Neural cell (in vitro differentiated cells): ENCODE measurements around the gene PPM1H. TPM values are rescaled to one million over a fixed set of nuclear protein-coding genes. Genes with fewer than 3 reads are reported as not detected.

Source experiments
- H2AFZ ChIP-seq: fragments of 200-600, 300-800 bp; sonication (generic), shearing (Covaris generic); 2 replicates; pipeline ENCODE4 v1.6.0; 2014; ENCODE audit warnings: low read depth, mild to moderate bottlenecking, antibody characterized with exemption, low read length, moderate library complexity
- H3F3A ChIP-seq: fragments of 200-600 bp; shearing (Covaris generic); 2 replicates; pipeline ENCODE4 v1.6.1; 2016; ENCODE audit warnings: mild to moderate bottlenecking, moderate library complexity, mixed read lengths, antibody characterized with exemption, low read length; ENCODE audit not compliant: insufficient read depth, poor library complexity, severe bottlenecking
- H3K27ac ChIP-seq: fragments of 200-600, 300-800 bp; sonication (generic), shearing (Covaris generic); 2 replicates; pipeline ENCODE4 v1.5.1; 2014; ENCODE audit warnings: mild to moderate bottlenecking, low read length, moderate library complexity
- H3K27me3 ChIP-seq: fragments of 300-800, 200-600 bp; sonication (generic), shearing (Covaris generic); 2 replicates; pipeline ENCODE4 v1.6.0; 2014; ENCODE audit warnings: mild to moderate bottlenecking, low read depth, low read length, moderate library complexity; ENCODE audit not compliant: insufficient read depth
- H3K36me3 ChIP-seq: fragments of 300-800, 200-600 bp; sonication (generic), shearing (Covaris generic); 2 replicates; pipeline ENCODE4 v1.5.1; 2014; ENCODE audit warnings: mild to moderate bottlenecking, antibody characterized with exemption, low read length, moderate library complexity; ENCODE audit not compliant: insufficient read depth
- H3K4me2 ChIP-seq: fragments of 300-800, 200-600 bp; sonication (generic), shearing (Covaris generic); 2 replicates; pipeline ENCODE4 v1.6.0; 2014; ENCODE audit warnings: mild to moderate bottlenecking, low read length
- H3K4me3 ChIP-seq: fragments of 300-800, 200-600 bp; sonication (generic), shearing (Covaris generic); 2 replicates; pipeline ENCODE4 v1.5.1; 2014; ENCODE audit warnings: mild to moderate bottlenecking, low read length, moderate library complexity
- H3K79me2 ChIP-seq: fragments of 200-600 bp; shearing (Covaris generic); replicated peaks from 2 replicates; pipeline ENCODE4 v1.6.0; 2014; ENCODE audit warnings: mild to moderate bottlenecking, low read length, moderate library complexity; ENCODE audit not compliant: insufficient read depth
- H3K9ac ChIP-seq: fragments of 300-800, 200-600 bp; sonication (generic), shearing (Covaris generic); 2 replicates; pipeline ENCODE4 v1.6.1; 2016; ENCODE audit warnings: mild to moderate bottlenecking, low read length, mixed read lengths
- H3K9me2 ChIP-seq: fragments of 200-600 bp; shearing (Covaris generic); 2 replicates; pipeline ENCODE4 v1.6.1; 2016; ENCODE audit warnings: mild to moderate bottlenecking, low read length, mixed read lengths; ENCODE audit not compliant: insufficient read depth
- H3K9me3 ChIP-seq: fragments of 200-600, 300-800 bp; sonication (generic), shearing (Covaris generic); 2 replicates; pipeline ENCODE4 v1.6.1; 2016; ENCODE audit warnings: mild to moderate bottlenecking, mixed run types, low read length, moderate library complexity, mixed read lengths
- H4K20me1 ChIP-seq: fragments of 200-600 bp; shearing (Covaris generic); 2 replicates; pipeline ENCODE4 v1.6.1; 2016; ENCODE audit warnings: mild to moderate bottlenecking, mixed run types; ENCODE audit not compliant: insufficient read depth
- EP300 ChIP-seq: fragments of 450-650 bp; conservative IDR thresholded peaks from 2 replicates; pipeline ENCODE4 v1.6.1; 2014; ENCODE audit warnings: antibody characterized with exemption, mild to moderate bottlenecking, moderate library complexity; ENCODE audit not compliant: poor library complexity, severe bottlenecking
- EZH2 ChIP-seq: fragments of 200-600, 300-800 bp; shearing (Covaris generic), sonication (generic); IDR thresholded peaks from 2 replicates; pipeline ENCODE4 v1.6.1; 2014; ENCODE audit warnings: antibody characterized with exemption, low read length, borderline replicate concordance, mild to moderate bottlenecking; ENCODE audit not compliant: insufficient read depth, poor library complexity, severe bottlenecking
- MXI1 ChIP-seq: fragments of 450-650 bp; conservative IDR thresholded peaks from 2 replicates; pipeline ENCODE4 v1.6.1; 2014; ENCODE audit warnings: antibody characterized with exemption, mild to moderate bottlenecking; ENCODE audit not compliant: poor library complexity, severe bottlenecking
- POLR2AphosphoS5 ChIP-seq: IDR thresholded peaks from 2 replicates; pipeline ENCODE4 v1.6.1; 2012
- RAD21 ChIP-seq: fragments of 450-650 bp; conservative IDR thresholded peaks from 2 replicates; pipeline ENCODE4 v1.6.1; 2014; ENCODE audit warnings: antibody characterized with exemption, mild to moderate bottlenecking, moderate library complexity
- SMC3 ChIP-seq: fragments of 450-650 bp; conservative IDR thresholded peaks from 2 replicates; pipeline ENCODE4 v1.6.1; 2014; ENCODE audit warnings: antibody characterized with exemption, mild to moderate bottlenecking, moderate library complexity; ENCODE audit not compliant: poor library complexity
- TAF1 ChIP-seq: IDR thresholded peaks from 2 replicates; pipeline ENCODE4 v1.6.1; 2012; ENCODE audit warnings: low read depth
- polyA plus RNA-seq: library from polyadenylated mRNA; depleted of rRNA; stranded (reverse); fragments of >200 nt; gene quantifications from 2 replicates; pipeline ENCODE4 v1.2.3, GENCODE V29; 2014
- TF ChIP-seq, protein P1 (sequence below): fragments of 450-650 bp; IDR thresholded peaks from 2 replicates; pipeline ENCODE4 v1.5.1; 2014; ENCODE audit warnings: antibody characterized with exemption, mild to moderate bottlenecking, moderate library complexity; ENCODE audit not compliant: poor library complexity, severe bottlenecking
- TF ChIP-seq, protein P2 (sequence below): IDR thresholded peaks from 2 replicates; pipeline ENCODE4 v1.6.1; 2012; ENCODE audit warnings: borderline replicate concordance

PPM1H gene
- polyA plus RNA-seq, 1 donor from 2014 or later = 3.9 TPM

DNA sequence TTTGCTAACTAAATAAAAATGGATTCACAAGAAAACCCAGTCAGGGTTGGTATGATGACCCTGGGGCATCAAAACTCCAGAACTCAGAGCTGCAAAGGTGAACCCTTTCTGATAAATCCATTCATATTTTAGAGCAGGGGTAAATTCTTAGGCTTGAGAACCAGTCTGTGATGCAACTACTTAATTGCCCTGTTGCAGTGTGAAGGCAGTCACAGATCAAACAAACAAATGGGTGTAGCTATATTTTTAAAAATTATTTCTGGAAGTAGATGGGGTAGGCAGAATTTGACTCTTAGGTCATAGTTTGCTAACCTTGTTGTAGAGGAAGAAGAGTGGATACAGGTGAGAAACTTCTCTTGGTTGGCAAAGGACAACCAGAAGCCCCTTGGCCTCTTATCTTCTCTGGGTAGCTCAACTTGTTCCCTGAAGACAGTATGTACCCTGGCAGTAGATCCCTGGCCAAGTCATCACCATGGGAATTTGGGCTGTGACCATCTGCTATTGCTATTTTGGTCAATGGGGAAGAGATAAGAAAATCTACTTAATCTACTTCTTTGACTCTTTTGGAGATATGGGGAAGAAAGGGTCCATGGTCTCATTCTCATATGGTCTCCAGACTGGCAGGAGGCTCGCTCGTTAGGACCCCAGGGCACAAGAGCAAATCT is 216.1 kb downstream of the PPM1H start:
- H3K27ac ChIP-seq = no peak overlapping the region
- H3K4me2 ChIP-seq = no peak overlapping the region

DNA sequence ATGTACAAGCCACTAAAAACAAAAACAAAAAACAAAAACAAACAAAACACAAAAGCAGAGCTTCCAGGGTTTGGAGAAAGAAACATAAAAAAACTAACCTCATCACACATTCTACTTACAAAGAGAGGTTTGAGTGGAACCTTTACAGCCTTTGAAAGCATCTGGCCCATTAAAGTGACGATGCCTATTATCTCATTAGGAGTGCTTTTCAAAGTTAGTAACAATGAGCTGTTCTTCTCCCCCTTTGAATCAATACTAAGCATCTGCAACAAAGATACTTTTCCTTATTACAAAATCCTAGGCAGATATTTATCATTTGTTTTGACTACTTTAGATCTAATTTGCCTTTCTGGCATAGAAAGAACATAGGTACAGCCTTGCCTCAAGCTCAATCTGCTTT is 217.3 kb downstream of the PPM1H start:
- no peaks in the 10 kb centered on the region for H3K36me3 ChIP-seq
- no peaks in the 10 kb centered on the region for H3F3A ChIP-seq
- no peaks in the 10 kb centered on the region for H3K79me2 ChIP-seq
- H3K9me2 ChIP-seq = no peaks in the 10 kb centered on the region
- no peaks in the 10 kb centered on the region for H3K27me3 ChIP-seq
- H3K4me3 ChIP-seq = no peak overlapping the region
- H3K9me3 ChIP-seq = no peaks in the 10 kb centered on the region
- TF ChIP-seq POLR2AphosphoS5 = no peak
- TF ChIP-seq, protein P1, sequence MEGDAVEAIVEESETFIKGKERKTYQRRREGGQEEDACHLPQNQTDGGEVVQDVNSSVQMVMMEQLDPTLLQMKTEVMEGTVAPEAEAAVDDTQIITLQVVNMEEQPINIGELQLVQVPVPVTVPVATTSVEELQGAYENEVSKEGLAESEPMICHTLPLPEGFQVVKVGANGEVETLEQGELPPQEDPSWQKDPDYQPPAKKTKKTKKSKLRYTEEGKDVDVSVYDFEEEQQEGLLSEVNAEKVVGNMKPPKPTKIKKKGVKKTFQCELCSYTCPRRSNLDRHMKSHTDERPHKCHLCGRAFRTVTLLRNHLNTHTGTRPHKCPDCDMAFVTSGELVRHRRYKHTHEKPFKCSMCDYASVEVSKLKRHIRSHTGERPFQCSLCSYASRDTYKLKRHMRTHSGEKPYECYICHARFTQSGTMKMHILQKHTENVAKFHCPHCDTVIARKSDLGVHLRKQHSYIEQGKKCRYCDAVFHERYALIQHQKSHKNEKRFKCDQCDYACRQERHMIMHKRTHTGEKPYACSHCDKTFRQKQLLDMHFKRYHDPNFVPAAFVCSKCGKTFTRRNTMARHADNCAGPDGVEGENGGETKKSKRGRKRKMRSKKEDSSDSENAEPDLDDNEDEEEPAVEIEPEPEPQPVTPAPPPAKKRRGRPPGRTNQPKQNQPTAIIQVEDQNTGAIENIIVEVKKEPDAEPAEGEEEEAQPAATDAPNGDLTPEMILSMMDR = no peak
- no peak for TF ChIP-seq EP300
- TF ChIP-seq, protein P2, sequence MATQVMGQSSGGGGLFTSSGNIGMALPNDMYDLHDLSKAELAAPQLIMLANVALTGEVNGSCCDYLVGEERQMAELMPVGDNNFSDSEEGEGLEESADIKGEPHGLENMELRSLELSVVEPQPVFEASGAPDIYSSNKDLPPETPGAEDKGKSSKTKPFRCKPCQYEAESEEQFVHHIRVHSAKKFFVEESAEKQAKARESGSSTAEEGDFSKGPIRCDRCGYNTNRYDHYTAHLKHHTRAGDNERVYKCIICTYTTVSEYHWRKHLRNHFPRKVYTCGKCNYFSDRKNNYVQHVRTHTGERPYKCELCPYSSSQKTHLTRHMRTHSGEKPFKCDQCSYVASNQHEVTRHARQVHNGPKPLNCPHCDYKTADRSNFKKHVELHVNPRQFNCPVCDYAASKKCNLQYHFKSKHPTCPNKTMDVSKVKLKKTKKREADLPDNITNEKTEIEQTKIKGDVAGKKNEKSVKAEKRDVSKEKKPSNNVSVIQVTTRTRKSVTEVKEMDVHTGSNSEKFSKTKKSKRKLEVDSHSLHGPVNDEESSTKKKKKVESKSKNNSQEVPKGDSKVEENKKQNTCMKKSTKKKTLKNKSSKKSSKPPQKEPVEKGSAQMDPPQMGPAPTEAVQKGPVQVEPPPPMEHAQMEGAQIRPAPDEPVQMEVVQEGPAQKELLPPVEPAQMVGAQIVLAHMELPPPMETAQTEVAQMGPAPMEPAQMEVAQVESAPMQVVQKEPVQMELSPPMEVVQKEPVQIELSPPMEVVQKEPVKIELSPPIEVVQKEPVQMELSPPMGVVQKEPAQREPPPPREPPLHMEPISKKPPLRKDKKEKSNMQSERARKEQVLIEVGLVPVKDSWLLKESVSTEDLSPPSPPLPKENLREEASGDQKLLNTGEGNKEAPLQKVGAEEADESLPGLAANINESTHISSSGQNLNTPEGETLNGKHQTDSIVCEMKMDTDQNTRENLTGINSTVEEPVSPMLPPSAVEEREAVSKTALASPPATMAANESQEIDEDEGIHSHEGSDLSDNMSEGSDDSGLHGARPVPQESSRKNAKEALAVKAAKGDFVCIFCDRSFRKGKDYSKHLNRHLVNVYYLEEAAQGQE = no peak
- TF ChIP-seq SMC3 = no peak
- no peak for TF ChIP-seq RAD21
- TF ChIP-seq EZH2 = no peak
- TF ChIP-seq TAF1 = no peak
- TF ChIP-seq MXI1 = no peak
- no peaks in the 10 kb centered on the region for H4K20me1 ChIP-seq
- H3K27ac ChIP-seq = no peak overlapping the region
- H3K4me2 ChIP-seq = no peak overlapping the region
- no peak overlapping the region for H2AFZ ChIP-seq
- H3K9ac ChIP-seq = no peak overlapping the region

More for the DNA sequence above, 216.1 kb downstream of the PPM1H start:
- H3K36me3 ChIP-seq = no peaks in the 10 kb centered on the region
- H3K4me3 ChIP-seq = no peak overlapping the region
- no peaks in the 10 kb centered on the region for H4K20me1 ChIP-seq
- no peaks in the 10 kb centered on the region for H3K27me3 ChIP-seq
- TF ChIP-seq POLR2AphosphoS5 (no peak), RAD21 (no peak), EP300 (no peak), EZH2 (no peak), TAF1 (no peak), MXI1 (no peak), SMC3 (no peak)
- TF ChIP-seq, protein P1 = no peak
- TF ChIP-seq, protein P2 = no peak
- no peaks in the 10 kb centered on the region for H3K9me3 ChIP-seq
- no peak overlapping the region for H2AFZ ChIP-seq
- no peak overlapping the region for H3K9ac ChIP-seq
- no peaks in the 10 kb centered on the region for H3K79me2 ChIP-seq
- no peaks in the 10 kb centered on the region for H3K9me2 ChIP-seq
- no peaks in the 10 kb centered on the region for H3F3A ChIP-seq
